GM18508 (cell line): Measurements from ENCODE around the gene CGB5.

ENCODE experiments used
- ATAC-seq: cut with Tn5 transposase; IDR thresholded peaks from one replicate; pipeline ENCODE4 v1.9.1; 2021; ENCODE audit warnings: moderate number of reproducible peaks; ENCODE audit not compliant: insufficient read depth, unreplicated experiment

CGB5 gene

GRCh38 chr19:49085020-49085867, 41.6 kb downstream of the CGB5 start, which contains the start of gene SNRNP70:
SNRNP70 (plus strand) TSS chr19:49085451; CDS start chr19:49086415, 964 bp downstream.
- ATAC-seq: peak; percentile 48

DNA sequence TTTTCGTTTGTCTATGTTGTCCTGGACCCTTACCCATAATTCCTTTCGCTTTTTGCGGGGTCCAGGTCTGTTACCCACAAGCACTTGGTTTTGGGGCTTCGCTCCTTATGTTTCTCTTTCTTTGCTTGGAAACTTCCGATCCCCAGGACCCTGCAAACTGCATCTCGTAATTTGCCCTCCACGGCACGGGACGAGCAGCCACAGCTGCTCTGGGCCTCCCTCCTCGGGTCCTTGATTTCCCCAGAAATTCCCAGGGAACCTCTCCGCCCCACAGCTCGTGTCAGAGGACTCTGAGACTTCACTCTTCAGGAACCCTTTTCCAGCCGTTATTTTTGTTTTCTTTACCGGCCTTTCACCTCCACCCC, 42.2 kb downstream of the CGB5 start:
- ATAC-seq: no peak

DNA sequence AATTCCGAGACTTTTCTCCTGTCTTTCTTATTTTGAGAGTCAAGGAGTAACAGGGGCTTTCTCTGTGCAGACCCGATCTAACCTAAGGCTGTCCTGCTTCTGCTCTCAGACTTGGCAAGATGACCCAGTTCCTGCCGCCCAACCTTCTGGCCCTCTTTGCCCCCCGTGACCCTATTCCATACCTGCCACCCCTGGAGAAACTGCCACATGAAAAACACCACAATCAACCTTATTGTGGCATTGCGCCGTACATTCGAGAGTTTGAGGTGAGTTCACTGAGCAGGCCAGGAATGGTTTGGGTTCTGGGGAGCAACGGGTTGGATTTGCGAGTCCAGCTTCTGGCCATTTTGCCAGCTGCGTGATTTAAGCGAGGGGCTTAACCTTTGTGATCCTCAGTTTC, 42.6 kb downstream of the CGB5 start:
- no peak for ATAC-seq

GRCh38 chr19:49091391-49092038, 47.9 kb downstream of the CGB5 start:
- ATAC-seq: no peak

DNA sequence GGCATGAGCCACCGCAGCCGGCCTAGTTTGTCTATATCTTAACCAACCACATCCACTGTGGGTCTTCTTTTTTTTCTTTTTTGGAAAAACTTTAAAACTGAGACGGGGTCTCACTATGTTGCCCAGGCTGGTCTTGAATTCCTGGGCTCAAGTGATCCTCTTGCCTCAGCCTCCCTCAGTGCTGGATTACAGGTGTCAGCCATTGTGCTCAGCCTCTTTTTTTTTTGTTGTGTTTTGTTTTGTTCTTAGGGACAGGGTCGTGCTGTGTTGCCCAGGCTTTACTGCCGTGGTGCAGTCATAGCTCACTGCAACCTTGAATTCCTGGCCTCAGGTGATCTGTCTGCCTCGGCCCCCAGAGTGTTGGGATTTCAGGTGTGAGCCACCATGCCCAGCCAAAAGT, 49.0 kb downstream of the CGB5 start:
- ATAC-seq: no peak
